ENCODE results near the gene VPS13D. TPM values are rescaled to one million over a fixed set of nuclear protein-coding genes. Genes with fewer than 3 reads are reported as not detected.

The VPS13D gene
- total RNA-seq, 2 donors from 2014 or later, result 70.1 to 129 TPM

DNA sequence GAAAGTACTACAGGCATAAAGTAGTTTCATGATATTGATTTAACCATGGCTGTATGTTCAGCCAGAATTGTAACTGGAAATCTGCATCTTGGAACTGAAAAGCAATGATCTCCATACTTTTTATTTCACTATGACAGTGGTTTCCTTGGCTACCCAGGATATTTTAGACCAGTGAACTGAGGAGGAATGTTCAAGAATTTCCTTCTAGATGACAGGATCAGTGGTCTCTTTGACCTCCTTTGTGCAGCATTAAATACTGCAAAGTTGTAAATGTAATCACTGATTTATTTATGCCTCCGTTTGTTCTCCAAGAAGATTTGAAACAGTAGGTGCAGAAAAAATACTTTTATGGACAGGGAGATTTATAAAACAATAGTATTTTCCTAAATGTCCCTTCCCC, 39.5 kb downstream of the VPS13D start:
- H3K9me3 ChIP-seq, result no peaks in the 10 kb centered on the region
- no peaks in the 10 kb centered on the region for H3K4me1 ChIP-seq (ENCODE audit: control insufficient read depth in 1 of 2, low read depth in 2 of 2)
- ATAC-seq (ENCODE audit: insufficient number of reproducible peaks, low FRiP score, low read depth) (no peak), DNase-seq (ENCODE audit: low spot score) (no peak)
- H3K27me3 ChIP-seq (replicated peaks; ENCODE audit: insufficient read depth), result no peaks in the 10 kb centered on the region
- TF ChIP-seq, protein P1, sequence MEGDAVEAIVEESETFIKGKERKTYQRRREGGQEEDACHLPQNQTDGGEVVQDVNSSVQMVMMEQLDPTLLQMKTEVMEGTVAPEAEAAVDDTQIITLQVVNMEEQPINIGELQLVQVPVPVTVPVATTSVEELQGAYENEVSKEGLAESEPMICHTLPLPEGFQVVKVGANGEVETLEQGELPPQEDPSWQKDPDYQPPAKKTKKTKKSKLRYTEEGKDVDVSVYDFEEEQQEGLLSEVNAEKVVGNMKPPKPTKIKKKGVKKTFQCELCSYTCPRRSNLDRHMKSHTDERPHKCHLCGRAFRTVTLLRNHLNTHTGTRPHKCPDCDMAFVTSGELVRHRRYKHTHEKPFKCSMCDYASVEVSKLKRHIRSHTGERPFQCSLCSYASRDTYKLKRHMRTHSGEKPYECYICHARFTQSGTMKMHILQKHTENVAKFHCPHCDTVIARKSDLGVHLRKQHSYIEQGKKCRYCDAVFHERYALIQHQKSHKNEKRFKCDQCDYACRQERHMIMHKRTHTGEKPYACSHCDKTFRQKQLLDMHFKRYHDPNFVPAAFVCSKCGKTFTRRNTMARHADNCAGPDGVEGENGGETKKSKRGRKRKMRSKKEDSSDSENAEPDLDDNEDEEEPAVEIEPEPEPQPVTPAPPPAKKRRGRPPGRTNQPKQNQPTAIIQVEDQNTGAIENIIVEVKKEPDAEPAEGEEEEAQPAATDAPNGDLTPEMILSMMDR (IDR thresholded peaks at IDR 0.05), result no peak
- H3K36me3 ChIP-seq, result peaks cover 63% of the 10 kb centered on the region
- no peak overlapping the region for H3K27ac ChIP-seq
- no peak overlapping the region for H3K4me3 ChIP-seq

DNA sequence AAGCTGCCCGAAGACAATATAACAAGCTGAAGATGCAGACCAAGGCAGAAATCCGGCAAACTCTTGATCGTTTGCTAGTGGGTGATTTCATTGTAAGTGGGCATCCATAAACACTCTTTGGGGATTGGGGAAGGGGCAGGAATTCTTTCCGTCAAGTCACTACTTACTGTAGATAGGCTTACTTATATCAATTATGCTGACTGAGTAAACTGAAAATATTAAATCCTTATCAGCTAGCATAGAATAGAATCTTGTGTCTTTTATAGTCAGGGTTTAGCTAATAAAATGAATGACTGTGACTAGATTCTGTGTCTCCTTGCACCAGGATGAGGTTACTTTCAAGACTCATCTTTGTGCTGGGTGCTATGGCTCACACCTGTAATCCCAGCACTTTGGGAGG, 41.2 kb downstream of the VPS13D start:
- DNase-seq (ENCODE audit: low spot score) (no peak), ATAC-seq (ENCODE audit: insufficient number of reproducible peaks, low FRiP score, low read depth) (no peak)
- Histone ChIP-seq H3K27me3 (replicated peaks; ENCODE audit: insufficient read depth) (no peaks in the 10 kb centered on the region), H3K9me3 (no peaks in the 10 kb centered on the region), H3K36me3 (peaks cover 58% of the 10 kb centered on the region), H3K4me3 (no peak overlapping the region), H3K4me1 (ENCODE audit: control insufficient read depth in 1 of 2, low read depth in 2 of 2) (no peaks in the 10 kb centered on the region), H3K27ac (no peak overlapping the region)
- TF ChIP-seq, protein P1 (IDR thresholded peaks at IDR 0.05), result no peak

DNA sequence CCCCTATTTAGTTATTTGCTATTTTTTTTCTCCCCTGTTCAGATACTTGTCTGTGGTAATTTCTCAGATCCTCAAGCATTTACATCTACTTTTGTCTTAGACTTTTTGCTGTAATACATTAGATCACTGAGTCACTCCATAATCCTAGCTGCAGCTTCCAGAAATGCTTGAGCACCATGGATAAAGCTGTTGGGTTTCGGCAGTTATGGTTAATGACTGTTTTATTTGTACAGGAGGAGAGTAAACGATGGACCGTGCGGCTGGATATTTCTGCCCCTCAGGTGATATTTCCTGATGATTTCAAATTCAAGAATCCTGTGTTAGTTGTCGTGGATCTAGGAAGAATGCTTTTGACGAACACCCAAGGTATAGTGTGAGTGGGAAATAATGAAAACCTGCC, 42.9 kb downstream of the VPS13D start:
- TF ChIP-seq, protein P1 (IDR thresholded peaks at IDR 0.05), result no peak
- Histone ChIP-seq H3K4me3 (no peak overlapping the region), H3K4me1 (ENCODE audit: control insufficient read depth in 1 of 2, low read depth in 2 of 2) (no peaks in the 10 kb centered on the region), H3K27ac (no peak overlapping the region), H3K27me3 (replicated peaks; ENCODE audit: insufficient read depth) (no peaks in the 10 kb centered on the region), H3K36me3 (peaks cover 64% of the 10 kb centered on the region), H3K9me3 (no peaks in the 10 kb centered on the region)
- ATAC-seq (ENCODE audit: insufficient number of reproducible peaks, low FRiP score, low read depth), result no peak
- DNase-seq (ENCODE audit: low spot score), result no peak

DNA sequence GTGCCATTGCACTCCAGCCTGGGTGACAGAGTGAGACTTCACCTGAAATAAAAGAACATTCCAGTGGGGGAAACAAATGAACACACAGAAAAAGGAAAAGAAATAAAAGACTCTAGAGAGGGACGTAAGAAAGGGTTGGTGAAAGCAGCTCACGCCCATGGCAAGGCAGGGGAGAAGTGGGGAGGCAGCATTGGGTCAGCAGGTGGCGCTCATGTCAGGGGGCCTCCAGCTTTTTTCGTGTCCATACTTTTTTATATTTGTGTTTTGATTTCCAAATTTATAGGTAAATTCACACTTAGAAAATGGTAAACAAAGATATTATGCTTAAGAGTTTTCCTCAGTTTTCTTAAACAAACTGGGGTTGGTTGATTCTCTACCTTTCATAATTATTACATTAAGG, 45.5 kb downstream of the VPS13D start:
- peaks cover 53% of the 10 kb centered on the region for H3K36me3 ChIP-seq
- DNase-seq (ENCODE audit: low spot score) (no peak), ATAC-seq (ENCODE audit: insufficient number of reproducible peaks, low FRiP score, low read depth) (no peak)
- H3K27ac ChIP-seq, result no peak overlapping the region
- TF ChIP-seq, protein P1 (IDR thresholded peaks at IDR 0.05), result peak; percentile 63
- H3K9me3 ChIP-seq, result no peaks in the 10 kb centered on the region
- no peak overlapping the region for H3K4me3 ChIP-seq
- H3K4me1 ChIP-seq (ENCODE audit: control insufficient read depth in 1 of 2, low read depth in 2 of 2), result no peaks in the 10 kb centered on the region
- no peaks in the 10 kb centered on the region for H3K27me3 ChIP-seq (replicated peaks; ENCODE audit: insufficient read depth)

DNA sequence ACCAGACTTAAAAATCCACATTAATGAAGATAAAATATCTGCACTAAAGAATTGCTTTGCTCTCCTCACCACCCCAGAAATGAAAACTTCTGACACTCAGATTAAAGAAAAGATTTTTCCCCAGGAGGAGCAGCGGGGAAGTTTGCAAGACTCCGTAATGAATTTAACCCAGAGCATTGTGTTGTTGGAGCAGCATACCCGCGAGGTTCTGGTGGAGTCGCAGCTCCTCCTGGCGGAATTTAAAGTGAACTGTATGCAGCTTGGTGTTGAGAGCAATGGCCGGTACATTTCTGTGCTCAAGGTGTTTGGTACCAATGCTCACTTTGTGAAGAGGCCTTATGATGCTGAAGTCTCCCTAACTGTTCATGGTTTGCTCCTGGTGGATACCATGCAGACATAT, 46.4 kb downstream of the VPS13D start:
- no peak for ATAC-seq (ENCODE audit: insufficient number of reproducible peaks, low FRiP score, low read depth)
- Histone ChIP-seq H3K4me3 (no peak overlapping the region), H3K27ac (no peak overlapping the region), H3K36me3 (peaks cover 44% of the 10 kb centered on the region), H3K27me3 (replicated peaks; ENCODE audit: insufficient read depth) (no peaks in the 10 kb centered on the region), H3K4me1 (ENCODE audit: control insufficient read depth in 1 of 2, low read depth in 2 of 2) (no peaks in the 10 kb centered on the region), H3K9me3 (no peaks in the 10 kb centered on the region)
- DNase-seq (ENCODE audit: low spot score), result no peak
- TF ChIP-seq, protein P1 (IDR thresholded peaks at IDR 0.05), result peak; percentile 59

Measured in thoracic aorta (tissue), 2 donors.